Measurements from ENCODE around the gene GSTO1.
"Not testable (repeated sequence)": the region's sequence is repeated elsewhere in the genome, so short reads cannot be mapped to it uniquely, and the experiment has no call there.

GSTO1 gene

DNA sequence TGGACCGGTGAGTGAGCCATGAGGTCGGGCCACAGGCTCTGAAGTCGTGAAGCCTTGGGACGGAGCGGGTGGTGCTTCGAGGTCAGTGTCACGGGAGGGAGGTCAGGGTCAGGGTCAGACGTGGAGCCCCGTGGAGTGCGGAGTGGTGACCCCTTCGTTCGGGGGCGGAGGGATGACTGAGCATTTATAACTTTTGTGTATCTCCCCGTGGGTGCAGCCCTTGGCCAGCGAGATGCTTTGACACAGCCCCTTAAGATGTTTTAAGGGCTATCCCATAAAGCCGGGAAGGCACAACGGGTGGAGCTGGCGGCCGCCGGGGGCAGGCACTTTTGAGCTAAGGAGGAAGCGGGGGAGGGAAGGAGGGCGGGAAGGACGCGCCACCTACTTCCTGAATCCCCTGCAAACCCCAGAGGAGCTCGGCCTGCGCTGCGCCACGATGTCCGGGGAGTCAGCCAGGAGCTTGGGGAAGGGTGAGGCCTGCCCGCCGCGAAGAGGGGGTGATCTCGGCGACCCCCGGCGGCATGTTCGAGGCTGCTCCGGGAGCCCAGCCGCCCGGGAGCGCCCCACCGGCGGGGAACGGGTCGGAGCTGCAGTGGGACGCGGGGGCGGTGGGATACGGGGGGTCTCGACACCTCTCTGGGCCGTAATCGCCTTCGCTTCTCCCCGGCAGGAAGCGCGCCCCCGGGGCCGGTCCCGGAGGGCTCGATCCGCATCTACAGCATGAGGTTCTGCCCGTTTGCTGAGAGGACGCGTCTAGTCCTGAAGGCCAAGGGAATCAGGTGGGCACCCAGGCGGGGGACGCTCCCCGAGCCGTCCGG, at the start of gene GSTO1:
TSS of gene GSTO1 (plus strand) at position 400 of the 818 bp plus-strand sequence. CDS start at position 437, 37 bp downstream.
- DNase-seq: peak; percentile 56

DNA sequence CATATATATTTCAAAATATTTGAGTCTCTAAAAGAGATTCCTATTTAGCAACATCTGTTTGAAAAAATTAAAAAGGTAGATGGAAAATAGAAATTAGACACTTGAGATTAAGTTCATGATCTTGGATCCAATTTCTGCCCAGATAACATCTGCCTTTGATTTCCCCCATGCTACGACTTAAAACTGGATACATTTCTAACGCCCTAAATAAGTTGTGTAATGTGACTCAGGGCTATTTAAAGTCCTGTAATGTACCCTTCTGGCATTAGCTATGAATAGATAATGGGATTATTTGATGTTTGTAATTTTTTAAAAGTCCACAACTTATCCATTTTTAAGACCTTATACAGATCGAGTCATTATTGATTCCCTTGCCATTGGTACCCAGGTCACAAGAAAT, 46.0 kb upstream of the GSTO1 start:
- no peak for DNase-seq

DNA sequence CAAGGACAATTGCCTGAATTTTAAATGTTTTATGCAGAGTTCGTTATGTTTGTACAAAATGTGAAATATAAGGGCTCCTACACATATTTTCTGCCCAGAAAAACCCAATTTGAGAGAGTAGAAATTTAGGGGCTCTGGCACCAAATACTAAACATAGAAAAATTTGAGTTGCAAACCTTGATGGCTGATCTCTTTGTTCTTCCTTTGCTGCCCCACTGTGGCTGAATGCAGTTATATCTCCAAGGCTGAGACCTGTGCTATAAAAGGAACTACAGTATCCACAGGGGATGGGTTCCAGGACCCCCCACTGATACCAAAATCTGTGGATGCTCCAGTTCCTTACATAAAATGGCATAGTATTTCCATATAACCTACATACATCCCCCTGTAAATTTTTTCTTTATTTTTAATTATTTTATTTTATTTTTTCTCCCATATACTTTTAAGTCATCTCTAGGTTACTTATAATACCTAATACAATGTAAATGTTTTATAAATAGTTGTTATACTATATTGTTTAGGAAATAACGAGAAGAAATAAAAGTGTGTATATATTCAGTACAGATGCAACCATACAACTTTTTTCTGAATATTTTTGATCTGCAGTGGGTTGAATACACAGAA, 45.0 kb upstream of the GSTO1 start:
- peak; percentile 55 for DNase-seq

DNA sequence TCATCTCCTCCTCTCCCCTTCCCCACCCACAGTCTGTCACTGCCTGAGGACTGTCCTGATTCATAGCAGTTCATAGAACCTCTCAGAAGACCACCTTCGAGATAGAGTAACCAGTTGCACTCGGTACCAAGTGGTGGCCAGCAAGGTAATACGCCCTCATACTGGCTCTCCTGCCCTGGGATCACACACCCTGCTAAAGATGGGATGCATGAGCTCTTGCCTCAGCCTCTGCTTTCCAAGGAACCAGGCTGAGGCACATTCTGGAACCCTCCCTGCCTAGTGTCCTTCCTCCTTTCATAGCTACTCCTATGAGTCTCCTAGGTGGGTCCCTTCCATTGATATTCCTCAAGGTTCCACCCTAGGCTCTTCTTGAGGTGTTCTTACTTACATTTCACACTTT, 38.1 kb upstream of the GSTO1 start:
- no peak for DNase-seq

DNA sequence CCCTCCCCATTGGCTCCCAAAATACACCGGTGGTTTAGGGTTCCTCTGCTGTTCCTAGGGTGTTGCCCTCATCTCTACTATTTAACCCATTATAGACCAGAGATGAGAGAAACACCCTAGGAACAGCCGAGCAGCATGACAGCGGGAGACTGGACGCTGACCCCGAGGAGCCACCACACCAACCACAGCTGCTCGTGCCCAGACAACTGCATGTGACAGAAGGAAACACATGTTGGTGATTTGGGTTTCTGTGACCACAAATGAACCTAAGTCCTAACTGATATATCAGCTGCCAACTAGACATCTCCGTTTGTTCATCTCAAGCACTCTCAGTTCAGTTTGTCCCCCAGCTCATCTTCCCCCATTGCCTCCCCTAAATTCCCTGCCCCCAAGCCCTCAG, 35.9 kb upstream of the GSTO1 start:
- DNase-seq: no peak

- DNase-seq: no peak
These were observed 34.2 kb upstream of the GSTO1 start for GRCh38 chr10:104220522-104220921.

DNA sequence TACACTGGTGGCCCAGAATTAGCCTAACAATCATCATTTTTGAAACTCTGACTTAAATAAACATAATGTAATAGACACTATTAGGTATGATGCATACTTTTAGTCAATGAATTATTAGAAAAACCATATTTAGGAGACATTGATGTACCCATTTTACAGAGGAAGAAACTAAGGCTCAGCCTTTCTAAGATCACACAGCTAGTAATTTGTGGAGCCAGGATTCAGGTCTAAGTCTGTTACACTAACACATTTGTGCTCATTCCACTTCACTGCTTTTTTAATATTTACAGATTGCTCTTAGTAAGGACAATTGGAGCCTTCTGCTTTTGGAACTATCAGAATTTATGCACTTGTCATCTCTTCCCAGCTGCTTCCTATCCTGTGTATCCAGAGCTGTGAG, 31.4 kb upstream of the GSTO1 start:
- DNase-seq: no peak

- DNase-seq: no peak
These were observed 24.2 kb upstream of the GSTO1 start for GRCh38 chr10:104230490-104230889.

DNA sequence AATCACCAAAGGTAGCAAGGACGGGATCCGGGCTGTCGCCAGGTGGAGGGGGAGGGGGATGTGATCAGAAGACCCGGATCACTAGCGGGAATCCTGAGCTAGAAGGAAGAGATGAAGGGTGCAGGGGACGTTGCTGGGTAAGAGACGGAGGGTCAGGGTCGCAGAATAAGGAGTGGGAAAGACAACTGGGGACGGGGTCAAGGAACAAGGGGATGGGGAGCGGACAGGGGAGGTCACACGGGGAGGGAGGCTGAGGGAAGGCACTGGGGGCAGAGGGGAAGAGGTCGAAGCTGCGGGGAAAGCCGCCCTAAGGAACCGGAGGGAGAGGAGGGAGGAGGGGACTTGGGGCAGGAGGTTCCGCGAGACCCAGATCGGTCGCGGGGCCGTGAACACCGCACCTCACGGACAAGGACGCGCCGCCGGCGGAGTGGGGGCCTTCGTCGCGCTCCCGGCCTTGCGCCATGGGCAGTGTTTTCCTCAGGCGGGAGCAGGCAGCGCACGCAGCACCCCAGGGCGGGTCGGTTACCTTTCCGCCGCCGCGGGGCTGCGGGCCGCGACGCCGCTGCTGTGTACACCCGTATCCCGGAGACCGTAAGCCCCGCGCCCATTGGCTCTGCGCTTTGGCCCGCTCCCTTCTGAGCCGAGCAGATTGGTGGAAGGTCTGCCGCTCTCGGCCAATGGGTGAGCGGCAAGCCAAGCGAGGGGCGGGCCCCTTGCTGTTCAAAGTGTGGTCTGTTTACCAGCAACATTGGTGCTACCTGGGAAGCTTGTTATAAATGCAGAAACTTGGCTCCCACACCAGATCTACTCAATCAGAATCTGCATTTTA, 22.7 kb upstream of the GSTO1 start, which contains the start of gene CFAP43:
TSS of gene CFAP43 (minus strand) at position 581 of the 829 bp plus-strand sequence. CDS start at position 463, 118 bp downstream.
- DNase-seq: peak; percentile 99

GRCh38 chr10:104232613-104233102, 22.0 kb upstream of the GSTO1 start:
- DNase-seq: no peak

DNA sequence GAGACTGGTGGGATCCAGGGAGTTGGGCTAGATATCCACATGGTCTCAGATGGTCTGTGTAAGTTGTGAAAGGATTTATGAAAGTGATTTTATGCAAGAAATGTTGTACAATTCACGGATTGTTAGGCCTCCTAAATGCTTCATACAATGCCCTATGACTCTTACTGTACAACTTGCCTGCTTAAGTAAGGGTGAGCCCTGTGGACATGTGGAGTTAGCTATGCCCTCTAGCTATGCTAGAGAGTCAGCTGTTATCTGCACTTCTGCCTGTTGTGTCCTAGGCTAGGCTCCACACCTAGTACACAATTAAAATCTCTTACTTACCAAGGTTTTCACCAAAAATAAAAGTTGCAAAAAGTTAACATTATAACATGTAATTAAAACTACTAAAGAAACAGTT, 20.9 kb upstream of the GSTO1 start:
- no peak for DNase-seq

- DNase-seq: no peak
These were observed 19.8 kb upstream of the GSTO1 start for GRCh38 chr10:104234934-104235333.

GRCh38 chr10:104235801-104236200, 18.9 kb upstream of the GSTO1 start:
- no peak for DNase-seq

DNA sequence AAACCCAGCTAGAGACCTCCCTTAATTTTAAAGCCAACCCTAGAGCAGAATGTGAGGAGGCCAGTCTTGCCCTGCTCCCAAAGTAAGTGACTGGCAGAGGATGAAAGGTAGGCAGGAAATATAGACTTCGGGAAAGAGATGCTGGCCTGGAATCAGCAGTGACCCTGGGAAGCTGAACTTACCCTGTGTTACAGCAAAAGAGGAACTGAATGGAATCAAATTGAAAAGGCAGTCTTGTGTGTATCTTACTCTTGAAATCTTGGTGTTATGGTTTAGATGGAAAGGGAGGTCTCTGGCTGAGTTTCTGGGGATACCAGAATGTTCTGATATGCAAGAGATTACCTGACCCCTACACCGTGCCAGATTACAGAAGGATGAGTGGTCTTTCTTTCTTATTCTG, 14.6 kb upstream of the GSTO1 start:
- no peak for DNase-seq

DNA sequence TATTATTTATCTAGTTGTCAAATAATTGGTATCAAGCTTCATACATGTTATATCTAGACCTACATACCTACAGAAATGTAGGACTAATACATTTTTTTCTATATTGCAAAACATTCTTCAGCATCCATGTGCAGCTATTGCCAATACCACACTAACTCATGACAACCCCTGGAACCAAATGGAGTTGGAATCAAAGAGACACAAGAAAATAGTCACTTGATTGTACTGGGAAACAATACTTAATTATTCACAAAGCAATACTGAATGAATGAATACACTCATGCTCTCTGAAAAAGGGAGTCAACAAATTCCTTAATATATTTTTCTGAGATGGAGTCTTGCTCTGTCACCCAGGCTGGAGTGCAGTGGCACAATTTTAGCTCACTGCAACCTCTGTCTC, 12.1 kb upstream of the GSTO1 start:
- DNase-seq: no peak

DNA sequence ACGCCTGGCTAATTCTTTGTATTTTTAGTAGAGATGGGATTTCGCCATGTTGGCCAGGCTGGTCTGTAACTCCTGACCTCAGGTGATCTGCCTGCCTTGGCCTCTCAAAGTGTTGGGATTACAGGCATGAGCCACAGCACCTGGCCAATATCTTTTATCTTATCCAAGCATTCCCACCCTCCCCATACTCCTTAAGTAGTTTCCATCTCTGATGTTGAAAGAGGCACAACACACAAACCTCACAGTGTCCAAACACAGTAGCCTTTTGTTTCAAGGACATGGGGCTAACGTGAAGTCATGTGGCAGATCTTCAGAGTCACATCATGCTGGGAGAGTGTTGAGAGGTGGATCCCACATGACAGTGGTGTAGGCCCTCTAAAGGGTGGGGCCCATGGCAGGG, 11.7 kb upstream of the GSTO1 start:
- DNase-seq: not testable (repeated sequence)

- no peak for DNase-seq
These were observed 11.2 kb upstream of the GSTO1 start for GRCh38 chr10:104243512-104243911.

GRCh38 chr10:104245066-104245632, 9.5 kb upstream of the GSTO1 start:
- no peak for DNase-seq

DNA sequence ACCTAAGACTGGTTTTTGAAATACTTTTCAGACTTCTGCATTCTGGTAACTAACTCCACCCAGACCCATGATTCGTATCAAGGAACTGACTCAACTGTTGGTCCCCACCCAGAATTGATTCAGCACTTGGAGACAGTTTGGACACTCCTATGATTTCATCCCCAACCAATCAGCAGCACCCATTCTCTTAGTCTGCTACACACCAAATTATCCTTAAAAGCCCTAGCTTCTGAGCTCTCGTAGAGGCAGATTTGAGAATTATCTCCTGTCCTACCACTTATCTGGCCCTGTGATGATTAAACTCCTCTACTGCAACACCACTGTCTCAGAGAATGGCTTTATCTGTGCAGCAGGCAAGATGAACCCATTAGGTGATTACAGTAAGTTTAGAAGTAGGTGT, 7.7 kb upstream of the GSTO1 start:
- peak; percentile 34 for DNase-seq

GRCh38 chr10:104247513-104248146, 7.1 kb upstream of the GSTO1 start:
- no peak for DNase-seq

DNA sequence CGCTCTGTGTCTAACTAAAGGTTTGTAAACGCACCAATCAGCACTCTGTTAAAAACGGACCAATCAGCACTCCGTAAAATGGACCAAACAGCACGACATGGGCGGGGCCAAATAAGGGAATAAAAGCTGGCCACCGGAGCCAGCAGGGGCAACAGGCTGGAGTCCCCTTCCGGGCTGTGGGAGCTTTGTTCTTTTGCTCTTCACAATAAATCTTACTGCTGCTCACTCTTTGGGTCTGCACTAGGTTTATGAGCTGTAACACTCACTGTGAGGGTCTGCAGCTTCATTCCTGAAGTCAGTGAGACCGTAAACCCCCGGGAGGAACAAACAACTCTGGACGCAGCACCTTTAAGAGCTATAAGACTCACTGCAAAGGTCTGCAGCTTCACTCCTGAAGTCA, 5.8 kb upstream of the GSTO1 start:
- not testable (repeated sequence) for DNase-seq

DNA sequence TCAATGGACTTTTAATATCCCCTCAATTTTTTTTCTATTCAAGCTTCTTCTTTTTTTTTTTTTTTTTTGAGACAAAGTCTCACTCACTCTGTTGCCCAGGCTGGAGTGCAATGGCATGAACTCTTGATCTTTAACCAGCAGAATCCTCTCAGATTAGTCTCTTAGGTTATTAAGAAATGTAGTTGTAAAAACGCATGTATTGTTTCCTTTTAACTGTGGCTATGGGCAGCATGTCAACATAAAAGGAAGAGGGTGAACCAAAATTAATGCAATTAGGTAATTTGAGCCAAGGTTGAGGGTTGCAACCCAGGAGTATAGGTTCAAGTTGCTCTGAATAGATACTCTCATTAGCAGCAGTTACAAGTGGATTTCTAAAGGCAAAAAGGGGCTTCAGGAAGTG, 4.3 kb upstream of the GSTO1 start:
- DNase-seq: no peak

All from CD4-positive, alpha-beta T cell treated with Interleukin-17A for 1 hour (primary cell).